DMS53 treated with DMSO at 0.1 percent for 48 hours (cell line): ENCODE results near the gene RAD9A.

ENCODE experiments used
- DNase-seq: peaks from one replicate; lab custom pipeline; 2025; ENCODE audit not compliant: unreplicated experiment; lab: John Stamatoyannopoulos, UW

The RAD9A gene

DNA sequence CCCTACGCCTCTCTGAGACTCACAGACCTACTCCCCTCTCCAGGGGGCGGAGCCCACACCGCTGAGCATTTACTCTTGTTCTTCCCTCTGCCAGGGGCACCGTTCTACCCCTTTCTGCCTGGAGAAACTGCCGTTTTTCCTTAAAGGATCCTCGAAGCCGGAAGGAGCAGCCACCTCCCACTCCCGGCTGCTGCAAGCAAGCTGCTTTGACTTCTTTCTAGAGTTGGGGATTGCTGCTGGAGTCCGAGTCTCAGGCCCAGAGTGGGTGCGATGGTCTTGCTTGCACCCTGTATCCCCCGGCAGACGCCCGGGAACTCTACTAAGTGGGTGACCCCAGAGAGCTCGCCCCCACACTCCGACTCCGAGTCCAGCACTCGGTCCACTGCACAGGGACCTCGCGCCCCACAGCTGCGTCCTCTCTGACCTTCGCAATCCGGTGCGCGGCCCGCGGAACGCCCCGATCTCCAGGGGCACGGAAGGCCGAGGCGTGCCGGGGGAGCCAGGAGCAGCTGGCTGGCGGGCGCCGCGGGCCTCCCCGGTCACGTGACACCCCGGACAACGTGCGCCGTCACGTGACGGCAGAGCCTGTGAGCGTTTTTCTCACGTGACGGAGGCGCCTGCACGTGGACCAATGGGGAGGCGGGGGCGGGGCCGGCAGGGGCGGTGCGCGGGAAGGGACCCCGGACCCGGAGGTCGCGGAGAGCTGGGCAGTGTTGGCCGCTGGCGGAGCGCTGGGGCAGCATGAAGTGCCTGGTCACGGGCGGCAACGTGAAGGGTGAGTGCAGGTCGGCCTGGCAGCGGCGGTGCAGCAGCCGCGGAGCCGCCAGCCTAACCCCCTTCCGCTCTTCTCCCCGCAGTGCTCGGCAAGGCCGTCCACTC lies at the start of gene RAD9A:
Gene RAD9A (plus strand): TSS at position 683 of the 879 bp plus-strand sequence. CDS start 59 bp downstream, at position 742.
- DNase-seq, result peak; percentile 94

DNA sequence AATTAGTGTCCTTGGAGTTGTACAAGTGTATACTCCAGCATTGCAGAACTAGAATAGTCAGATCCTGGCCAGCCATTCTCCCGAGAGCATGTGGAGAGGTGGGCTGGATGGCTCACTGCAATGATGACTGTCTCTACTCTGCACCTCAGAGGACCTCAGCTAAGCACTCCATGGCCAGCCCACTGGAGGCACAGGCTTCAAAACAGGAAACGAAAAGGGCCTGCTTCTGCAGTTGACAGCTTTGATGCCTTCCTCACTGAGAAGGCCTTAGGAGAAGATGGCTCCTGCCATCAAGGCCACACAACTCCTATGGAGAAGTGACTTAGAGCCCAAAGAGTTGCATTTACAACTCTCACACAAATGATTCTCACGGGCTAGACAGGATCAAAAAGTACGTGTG lies 47.5 kb upstream of the RAD9A start:
- DNase-seq, result no peak

GRCh38 chr11:67345247-67345919 lies 46.4 kb upstream of the RAD9A start:
- DNase-seq, result no peak

- DNase-seq, result peak; percentile 73
Measured at GRCh38 chr11:67345920-67346819, 45.6 kb upstream of the RAD9A start.

GRCh38 chr11:67347964-67348749 lies 43.6 kb upstream of the RAD9A start:
- DNase-seq, result no peak

GRCh38 chr11:67349036-67349435 lies 42.8 kb upstream of the RAD9A start:
- no peak for DNase-seq

DNA sequence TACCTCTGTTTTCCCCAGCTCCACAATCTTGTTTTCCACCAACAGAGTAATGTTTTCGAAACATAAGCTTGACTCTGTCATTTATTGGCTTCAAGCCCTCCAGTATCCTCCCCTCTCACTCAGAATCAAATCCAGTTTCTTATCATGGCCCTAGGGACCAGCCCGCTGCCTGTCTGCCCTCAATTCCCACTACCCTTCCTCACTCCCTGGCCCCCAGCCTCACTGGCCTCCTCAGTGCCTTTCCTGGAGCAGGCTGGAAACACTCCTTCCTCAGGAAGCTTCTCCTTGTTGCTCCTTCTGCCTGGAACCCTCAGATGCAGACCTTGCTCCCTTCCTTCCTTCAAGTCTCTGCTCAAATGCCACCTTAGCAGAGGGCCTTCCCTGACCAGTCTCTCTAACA lies 42.3 kb upstream of the RAD9A start:
- DNase-seq, result no peak

DNA sequence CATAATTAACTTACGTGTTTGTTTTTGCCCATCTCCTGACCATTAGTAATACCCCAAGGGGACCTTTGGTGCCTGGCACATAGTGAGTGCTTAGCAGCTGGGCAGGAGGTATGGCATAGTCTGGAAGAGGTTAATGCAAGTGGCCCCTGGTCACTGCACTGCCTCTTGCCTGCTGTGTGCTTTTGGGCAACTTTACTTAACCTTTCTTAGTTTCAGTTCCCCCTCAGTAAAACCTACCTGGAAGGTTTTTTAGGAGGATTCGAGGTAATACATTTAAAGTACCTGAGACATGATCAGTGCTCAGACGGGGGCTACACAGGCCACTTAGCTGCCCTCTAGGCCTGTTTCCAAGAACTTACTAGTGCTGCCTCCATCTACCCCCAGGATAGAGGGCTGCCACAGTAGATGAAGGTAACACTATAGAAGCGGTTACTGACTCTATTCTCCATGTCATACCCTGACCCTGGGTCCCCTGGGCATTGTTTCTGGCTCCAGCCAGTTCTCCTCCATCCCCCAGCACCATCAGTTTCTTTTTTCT lies 41.8 kb upstream of the RAD9A start:
- no peak for DNase-seq

GRCh38 chr11:67351275-67352005 lies 40.3 kb upstream of the RAD9A start:
- peak; percentile 89 for DNase-seq

GRCh38 chr11:67352546-67353316 lies 39.1 kb upstream of the RAD9A start:
- peak; percentile 89 for DNase-seq

DNA sequence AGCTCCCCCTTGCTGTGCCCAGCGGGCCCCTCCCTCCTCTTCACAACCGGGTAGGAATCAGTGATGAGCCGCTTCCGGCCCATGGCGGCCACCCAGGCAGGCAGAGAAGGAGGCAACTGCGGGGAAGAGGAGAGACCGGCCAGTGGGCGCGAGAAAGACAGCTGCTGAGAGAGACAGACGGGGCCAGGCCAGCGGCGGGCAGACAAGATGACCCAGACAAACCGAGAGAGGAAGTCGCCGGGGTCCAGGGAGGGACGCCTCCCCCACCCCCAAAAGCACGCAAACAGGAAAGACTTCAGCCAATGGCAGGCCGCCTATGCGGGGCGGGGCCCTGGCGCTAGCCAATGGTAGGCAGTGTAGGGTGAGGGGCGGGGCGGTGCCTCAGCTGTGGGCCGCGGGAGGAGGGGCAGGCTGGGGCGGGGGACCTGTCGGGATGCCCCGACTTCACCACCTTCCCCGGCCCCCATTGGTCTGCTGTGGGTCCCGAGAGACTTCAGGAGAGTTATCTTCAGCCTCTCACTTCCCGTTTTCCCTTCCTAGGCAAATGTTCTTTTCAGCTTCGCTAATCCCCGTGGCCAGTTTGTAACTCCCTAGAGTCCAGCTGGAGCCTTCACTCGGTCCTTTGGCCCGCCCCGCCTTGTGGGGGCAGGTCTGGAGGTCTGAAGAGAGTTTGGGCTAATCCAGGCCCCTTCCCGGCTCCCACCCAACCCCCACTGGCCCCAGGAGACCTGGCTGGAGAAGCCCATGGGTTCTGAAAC lies 38.3 kb upstream of the RAD9A start, which contains the start of gene POLD4:
Gene POLD4 (minus strand): TSS at position 230 of the 758 bp plus-strand sequence. CDS start 147 bp downstream, at position 83.
- peak; percentile 94 for DNase-seq

GRCh38 chr11:67354075-67355022 lies 37.4 kb upstream of the RAD9A start:
- peak; percentile 84 for DNase-seq

- DNase-seq, result no peak
Measured at GRCh38 chr11:67355023-67355793, 36.6 kb upstream of the RAD9A start.

DNA sequence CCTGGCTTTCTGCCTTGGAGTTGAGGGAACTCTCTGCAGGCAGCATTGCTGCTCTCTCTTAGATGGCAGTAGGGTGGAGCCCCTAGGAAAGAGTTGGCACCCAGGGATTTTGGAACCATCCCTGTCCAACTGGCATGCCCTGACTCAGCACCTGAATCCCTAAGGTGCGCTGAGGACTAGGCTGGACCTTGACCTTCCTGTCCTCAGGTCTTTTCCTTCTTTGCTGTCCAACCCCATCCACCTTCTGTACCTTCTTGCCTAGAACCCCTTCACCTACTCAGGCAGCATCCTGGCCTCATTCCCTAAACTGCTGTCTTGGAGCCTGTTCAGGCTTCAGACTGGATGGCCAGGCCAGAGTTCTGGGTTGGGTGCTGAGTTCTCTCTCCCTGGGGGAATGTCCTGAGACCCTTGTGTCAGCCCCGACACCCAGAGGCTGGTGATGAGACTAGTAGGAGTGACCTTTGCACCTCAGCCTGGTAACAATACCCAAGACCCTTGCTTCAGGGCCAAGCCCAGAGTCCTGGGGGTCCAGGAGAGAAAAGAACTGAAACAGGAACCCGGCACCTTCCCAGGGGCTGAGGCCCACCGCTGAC lies 35.9 kb upstream of the RAD9A start:
- DNase-seq, result no peak

DNA sequence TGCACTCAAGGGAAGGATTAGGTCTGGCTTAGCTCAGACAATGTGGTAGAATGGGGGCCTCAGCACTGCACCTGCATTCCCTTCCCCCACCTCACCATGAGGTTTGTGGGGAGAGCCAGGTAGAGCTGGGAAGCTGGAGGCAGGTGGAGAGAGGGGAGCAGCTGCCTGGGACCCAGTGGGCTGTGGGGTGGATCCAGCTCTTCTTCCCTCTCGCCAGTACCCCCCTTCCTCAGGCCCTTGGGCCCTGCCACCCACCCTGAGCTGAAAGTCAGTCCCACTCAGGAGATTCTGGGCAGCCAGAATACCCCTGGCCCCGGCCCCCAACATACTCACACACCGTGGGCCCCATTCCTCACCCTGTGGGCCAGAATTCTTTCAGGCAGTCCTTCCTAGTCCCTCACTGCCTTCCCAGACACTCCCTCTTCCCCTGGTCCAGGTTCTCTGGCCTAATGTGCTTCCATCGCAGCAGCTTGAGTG lies 35.4 kb upstream of the RAD9A start:
- DNase-seq, result no peak
